Activated T-cell treated with anti-CD3 and anti-CD28 coated beads for 1 hour (primary cell): ENCODE data around the gene ECM2.
"Not testable (repeated sequence)": the region's sequence is repeated elsewhere in the genome, so short reads cannot be mapped to it uniquely, and the experiment has no call there.

Experiments
- DNase-seq: peaks from one replicate; pipeline ENCODE4 v3.0.0-alpha.2; 2020; ENCODE audit warnings: low read depth

The ECM2 gene

DNA sequence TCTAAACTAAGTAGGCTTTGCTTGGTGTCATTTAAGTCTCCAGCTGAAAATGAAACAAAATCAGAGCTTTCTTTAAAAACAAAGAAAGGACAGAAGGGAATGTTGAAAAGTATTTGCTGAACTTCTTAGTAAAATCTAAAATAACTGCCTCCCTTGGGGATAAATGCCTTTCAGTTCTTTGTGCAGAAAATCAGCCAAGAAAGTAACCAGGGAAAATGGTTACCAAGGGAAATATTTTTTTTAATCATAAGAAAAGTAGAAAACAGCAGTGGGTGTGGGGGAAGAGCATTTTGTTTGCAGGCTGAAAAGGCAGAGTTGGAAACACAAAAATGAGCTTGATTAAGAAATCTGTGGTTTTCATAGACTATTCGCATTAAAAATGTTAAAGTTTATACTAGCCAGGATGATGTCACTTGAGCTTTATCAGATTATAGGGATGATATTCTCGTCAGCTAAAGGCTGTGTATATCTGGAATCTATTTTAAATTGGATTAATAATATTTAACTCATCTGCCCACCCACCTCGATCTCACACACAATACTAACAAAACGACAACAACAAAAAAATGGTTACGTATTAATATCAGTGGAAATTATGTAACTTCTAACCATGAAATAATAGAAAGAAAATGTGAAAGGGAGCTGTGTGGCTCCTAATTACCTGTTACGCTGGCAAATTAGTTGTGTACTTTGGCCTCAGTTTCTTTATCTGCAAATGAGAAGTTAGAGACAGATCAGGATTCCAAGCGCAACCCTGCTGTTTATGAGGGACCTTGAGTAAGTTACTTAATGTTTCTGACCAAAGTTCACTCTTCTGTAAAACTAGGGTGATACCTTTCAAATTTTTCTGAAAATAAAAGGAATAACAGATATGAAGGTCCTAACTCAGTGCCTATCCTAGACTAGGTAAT, at the start of gene ECM2:
Gene ECM2 (minus strand): TSS at position 51 of the 911 bp plus-strand sequence. CDS start 13,124 bp downstream, outside the sequence.
- DNase-seq, result no peak

DNA sequence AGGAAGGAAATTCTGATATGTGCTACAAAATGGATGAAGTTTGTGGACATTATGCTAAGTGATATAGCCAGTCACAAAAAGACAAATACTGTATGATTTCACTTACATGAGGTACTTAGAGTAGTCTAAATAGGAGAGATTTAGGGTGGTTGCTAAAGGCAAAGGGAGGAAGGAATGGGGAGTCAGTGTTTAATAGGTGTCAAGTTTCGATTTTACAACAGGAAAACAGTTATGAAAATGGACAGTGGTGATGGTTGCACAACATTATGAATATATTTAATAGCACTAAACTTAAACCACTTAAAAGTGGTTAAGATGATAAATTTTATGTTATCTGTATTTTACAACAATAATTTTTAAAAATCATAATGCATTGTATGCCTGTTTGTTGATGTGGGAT, 40.4 kb upstream of the ECM2 start:
- no peak for DNase-seq

DNA sequence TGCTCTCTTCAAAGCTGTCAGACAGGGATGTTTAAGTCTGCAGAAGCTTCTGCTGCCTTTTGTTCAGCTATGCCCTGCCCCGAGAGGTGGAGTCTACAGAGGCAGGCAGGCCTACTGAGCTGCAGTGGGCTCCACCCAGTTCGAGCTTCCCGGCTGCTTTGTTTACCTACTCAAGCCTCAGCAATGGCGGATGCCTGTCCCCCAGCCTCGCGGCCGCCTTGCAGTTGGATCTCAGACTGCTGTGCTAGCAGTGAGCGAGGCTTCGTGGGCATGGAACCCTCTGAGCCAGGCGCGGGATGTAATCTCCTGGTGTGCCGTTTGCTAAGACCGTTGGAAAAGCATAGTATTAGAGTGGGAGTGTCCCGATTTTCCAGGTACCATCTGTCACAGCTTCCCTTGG, 37.8 kb upstream of the ECM2 start:
- DNase-seq, result not testable (repeated sequence)

DNA sequence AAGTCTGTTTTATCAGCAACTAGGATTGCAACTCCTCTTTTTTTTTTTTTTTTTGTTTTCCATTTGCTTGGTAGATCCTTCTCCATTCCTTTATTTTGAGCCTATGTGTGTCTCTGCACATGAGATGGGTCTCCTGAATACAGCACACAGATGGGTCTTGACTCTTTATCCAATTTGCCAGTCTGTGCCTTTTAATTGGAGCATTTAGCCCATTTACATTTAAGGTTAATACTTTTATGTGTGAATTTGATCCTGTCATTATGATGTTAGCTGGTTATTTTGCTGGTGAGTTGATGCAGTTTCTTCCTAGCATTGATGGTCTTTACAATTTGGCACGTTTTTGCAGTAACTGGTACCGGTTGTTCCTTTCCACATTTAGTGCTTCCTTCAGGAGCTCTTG, 36.1 kb upstream of the ECM2 start:
- DNase-seq, result not testable (repeated sequence)

DNA sequence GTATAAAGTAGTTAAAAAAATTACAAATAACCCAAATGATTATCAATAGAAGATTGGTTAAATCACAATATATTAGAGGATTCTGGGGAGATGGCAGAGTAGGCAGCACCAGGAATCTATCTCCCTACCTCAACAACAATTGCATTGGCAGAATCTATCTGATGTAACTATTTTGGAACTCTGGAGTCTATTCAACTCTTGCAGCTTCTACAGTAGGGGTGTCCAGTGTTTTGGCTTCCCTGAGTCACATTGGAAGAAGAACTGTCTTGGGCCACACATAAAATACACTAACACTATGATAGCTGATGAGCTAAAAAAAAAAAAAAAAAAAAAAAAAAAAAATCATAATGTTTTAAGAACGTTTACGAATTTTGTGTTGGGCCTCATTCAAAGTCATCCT, 29.2 kb upstream of the ECM2 start:
- no peak for DNase-seq

DNA sequence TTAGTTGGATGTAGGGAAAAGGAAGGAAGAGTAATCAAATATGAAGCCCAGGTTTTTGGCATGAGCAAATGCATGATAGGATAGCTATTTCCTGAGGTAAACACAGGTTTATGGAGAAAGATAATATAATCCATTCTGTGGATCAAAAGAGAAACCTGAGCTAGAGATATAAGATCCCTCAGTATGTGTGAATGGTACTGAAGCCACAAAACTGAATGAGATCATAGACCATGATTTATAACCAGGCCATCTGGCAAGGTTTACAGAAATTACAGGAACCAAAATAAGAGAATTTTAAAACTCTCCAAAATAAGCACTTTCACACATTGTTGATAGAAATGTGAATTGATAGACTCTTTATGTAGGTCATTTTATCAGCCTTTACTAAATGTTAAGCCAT, 28.7 kb upstream of the ECM2 start:
- DNase-seq, result no peak

DNA sequence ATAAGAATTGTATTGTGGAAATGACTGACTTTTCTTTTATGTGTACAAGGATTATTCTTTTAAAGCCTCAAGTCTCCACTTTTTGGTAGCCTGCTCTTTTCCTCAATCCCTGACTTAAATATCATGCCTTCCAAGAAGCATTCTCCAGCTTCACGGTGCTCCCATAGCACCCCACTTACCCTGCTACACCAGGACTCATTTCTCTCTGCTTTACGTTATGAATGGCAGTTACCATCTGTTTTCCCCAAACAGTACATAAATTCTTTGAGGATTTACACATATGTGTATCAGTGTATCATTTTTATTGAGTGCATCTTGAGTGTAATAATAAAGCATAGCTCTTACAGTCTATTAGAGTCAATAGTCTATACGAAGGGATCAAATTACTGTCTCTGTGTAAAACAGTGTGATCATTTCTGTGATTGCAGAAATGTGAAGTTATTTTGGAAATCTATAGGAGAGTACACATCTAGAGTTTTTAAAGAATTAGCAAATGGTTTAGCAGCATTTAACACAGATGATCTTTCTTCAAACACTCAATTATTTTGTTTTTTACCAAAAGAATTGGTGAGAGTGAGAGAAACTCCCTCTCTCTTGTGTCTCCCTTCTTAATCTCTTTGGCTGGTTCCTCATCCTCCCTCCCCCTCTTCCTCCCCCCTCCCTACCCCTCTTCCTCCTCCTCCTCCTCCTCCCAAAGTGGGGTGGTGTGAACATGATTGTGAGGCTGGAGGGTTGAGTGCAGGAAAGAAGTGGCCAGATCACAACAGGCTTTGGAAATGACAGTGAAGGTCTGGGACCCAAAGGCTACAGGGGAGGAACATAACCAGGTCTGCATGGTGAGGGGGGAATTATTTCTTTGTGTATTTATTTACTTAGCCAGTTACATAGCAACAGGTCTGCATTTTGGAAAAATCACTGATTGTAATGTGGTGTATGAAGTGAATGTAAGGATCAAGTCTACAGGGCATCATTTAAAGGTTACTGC, 27.6 kb upstream of the ECM2 start:
- DNase-seq, result no peak

DNA sequence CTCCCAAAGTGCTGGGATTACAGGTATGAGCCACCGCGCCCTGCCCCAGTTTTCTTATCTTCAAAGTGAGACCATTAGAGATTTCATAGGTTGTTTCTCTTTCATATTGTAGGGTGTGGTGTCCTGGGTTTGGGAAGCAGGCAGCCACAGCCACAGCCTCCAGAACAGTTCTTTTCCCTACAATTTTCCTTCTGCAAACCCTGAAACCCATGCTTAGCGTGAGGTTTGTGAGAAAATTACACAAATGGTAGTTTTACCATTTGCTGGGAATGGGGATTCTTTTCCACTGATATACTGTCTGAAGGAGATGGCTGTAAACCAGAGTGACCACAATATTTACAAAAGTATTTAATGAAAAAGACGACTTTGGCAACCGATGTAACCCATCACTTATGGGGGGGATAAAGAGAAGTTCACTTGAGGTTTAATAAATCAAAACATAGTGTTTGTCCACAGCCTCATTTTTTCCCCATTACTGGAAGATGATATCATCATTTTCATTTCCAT, 26.7 kb upstream of the ECM2 start:
- no peak for DNase-seq

DNA sequence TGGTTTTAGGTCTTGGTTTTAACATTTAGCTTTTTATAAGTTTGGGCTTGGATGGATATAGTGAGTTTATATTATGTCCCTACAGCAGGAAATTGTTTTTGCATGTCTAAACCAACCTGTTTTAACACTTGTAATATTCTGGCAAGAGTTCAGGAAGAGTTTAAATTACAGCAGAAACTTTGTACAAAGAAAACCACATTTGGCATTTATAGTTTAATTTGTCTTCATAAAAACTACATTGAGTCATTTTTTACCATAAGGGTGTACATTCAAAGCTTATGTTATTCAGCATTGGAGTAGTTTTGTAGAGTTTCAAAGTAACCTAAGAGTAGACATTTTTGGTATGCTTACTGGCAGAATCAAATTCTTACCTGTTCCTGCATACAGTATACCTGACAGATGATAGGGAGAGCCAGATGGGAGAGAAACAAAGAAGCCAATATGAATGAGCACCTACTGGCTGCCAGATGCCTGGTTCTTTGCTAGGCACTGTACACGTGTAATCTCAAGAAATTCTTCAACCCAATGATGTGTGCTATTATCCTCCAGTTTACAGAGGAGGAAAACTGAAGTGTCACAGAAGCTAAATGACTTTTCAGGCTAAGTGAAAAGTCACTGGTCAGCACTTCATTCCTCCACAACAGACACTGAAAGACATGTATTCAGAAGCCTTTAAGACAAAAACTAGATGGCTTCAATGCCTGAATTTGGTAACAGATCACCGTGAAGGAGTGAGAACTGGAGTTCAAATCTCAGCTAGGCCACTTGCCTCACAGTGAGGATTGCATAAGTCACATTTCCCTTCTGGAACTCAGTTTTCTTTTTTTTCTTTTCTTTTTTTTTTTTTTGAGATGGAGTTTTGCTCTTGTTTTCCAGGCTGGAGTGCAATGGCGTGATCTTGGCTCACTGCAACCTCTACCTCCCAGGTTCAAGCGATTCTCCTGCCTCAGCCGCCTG, 25.9 kb upstream of the ECM2 start:
- DNase-seq, result no peak

DNA sequence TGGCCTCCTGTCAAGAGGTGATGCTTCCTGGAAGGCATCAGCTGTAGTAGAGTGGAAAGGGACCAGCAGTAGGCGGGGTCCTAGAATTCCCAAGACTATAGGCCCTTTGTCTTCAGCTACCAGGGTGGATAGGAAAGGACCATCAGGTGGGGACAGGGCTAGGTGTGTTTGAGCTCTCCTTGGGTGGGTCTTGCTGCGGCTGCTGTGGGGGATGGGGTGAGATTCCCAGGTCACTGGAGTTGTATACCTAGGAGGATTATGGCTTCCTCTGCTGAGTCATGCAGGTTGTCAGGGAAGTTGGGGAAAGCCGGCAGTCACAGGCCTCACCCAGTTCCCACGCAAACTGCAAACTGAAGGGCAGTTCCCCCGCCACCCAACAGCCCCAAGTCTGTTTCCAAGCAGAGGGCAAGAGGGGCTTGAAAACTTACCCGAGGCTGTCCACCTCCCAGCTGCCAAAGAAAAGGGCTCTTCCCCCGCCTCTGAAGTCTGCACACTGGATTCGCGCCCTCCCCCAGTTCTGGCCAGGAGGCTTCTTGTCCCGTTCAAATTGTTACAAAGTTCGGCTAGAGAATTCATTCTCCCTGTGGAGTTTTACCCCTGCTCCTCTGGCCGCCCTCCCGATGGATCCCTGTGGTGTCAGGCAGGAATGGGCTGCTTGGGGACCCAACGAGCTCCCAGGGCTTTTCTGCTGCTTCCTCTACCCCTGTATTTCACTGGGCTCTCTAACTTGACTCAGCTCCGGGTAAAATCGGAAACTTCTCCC, 23.0 kb upstream of the ECM2 start:
- DNase-seq, result no peak

DNA sequence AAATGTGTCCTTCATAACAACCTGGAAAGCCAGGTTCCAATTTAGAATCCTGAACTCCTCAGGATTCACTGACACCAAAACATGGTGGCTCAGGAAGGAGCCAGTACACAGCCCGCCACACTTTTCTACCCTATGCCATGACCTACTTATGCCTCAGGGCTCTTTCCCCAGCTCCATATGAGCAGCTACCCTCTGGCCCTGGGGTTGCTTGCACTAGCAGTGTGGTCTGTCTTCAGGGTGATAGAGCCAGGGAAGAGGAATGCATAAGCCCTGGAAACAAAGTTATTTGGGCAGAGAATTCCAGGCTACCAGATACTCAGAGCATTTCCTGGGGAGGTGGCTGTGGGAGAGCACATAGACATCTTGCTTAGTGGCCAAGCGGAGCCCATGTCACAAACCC, 15.0 kb upstream of the ECM2 start:
- DNase-seq, result no peak

DNA sequence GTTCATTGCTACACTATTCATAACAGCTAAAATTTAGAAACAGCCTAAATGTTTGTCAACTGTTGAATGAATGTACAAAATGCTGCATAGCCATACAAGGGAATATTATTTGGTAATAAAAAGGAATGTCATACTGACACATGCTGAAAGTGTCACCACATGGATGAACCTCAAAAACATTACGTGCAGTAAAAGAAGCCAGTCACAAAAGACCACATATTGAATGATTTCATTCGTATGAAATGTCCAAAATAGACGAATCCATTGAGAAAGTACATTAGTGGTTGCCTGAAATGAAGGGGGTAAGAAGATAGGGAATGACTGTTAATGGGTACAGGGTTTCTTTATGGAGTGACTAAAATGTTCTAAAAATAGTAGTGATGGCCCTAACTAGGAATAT, 11.6 kb upstream of the ECM2 start:
- no peak for DNase-seq

DNA sequence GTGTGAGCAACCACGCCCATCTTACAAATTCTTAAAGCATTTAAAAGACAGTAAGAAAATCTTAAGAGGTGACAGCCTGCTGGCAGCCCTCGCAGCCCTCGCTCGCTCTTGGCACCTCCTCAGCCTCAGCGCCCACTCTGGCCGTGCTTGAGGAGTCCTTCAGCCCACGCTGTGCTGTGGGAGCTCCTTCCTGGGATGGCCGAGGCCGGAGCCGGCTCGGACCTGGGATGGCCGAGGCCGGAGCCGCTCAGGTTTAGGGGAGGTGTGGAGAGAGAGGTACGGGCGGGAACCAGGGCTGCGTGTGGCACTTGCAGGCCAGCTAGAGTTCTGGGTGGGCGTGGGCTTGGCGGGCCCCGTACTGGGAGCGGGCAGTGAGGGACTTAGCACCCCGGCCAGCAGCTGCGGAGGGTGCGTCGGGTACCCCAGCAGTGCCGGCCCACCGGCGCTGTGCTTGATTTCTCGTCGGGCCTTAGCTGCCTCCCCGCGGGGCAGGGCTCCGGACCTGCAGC, 9.3 kb upstream of the ECM2 start:
- no peak for DNase-seq

DNA sequence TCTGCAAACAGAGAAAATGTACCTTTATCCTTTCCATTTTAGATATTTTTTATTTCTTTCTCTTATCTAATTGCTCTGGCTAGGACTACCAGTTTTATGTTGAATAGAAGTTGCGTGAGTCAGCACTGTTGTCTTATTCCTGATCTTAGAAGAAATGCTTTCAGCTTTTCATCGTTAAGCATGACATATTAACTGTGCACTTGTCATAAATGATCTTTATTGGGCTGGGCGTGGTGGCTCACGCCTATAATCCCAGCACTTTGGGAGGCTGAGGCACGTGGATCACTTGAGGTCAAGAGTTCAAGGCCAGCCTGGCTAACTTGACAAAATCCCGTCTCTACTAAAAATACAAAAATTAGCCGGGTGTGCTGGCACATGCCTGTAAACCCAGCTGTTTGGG, 8.2 kb upstream of the ECM2 start:
- no peak for DNase-seq

DNA sequence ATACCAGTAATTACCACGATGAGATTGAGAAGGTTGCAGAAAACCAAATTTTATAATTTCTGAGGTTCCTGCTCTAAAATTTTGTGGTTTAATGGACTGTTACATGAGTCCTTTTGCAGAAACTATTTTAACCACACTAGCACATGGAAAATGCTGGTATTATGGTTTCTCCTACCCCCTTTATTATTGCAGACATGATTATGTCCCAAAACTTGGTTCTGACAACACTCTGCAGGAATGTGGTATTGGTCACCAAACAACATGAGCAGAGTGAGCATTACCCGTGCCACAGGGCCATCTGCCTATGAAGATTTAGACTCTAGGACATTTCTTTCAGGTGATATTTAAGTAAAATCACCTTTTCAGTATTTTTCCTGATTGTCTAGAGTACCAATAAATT, 2.8 kb upstream of the ECM2 start:
- no peak for DNase-seq

DNA sequence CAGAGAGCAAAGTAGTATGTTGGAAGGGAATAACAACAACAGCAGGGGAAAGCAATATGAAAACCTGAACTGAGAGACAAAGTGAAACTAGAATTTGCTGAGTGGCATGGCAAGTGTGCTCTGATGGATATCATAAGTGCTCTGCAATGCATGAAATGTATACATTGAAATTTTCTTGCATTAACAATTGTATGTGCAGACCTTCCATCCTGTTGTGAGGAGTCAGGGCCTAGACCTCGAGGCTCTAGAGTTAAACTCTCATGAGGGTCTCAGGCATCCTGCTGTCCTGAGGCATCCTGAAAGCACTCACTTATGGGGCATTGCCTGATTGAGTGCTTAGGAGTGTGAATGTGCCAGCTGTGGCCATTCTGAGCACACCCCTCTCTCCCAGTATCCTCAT, 1.1 kb downstream of the ECM2 start:
- no peak for DNase-seq

DNA sequence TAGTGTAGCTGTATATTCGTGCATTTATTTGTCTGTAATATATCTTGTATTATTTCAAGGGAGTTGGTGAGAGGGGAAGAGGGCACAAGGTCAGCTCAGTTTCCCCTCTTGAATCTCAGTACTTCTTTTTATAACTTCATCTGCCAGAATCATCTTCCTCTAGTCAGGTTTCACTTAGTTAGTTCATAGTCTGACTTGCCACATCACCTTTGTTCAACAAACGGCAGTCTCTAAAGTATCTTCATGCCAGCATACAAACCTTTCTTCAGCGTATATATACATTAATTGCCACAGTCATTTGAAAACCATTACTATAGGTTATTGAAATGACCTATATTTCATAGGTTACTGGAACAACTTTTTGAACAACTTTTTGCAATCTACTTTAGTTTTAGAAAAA, 1.6 kb downstream of the ECM2 start:
- no peak for DNase-seq

DNA sequence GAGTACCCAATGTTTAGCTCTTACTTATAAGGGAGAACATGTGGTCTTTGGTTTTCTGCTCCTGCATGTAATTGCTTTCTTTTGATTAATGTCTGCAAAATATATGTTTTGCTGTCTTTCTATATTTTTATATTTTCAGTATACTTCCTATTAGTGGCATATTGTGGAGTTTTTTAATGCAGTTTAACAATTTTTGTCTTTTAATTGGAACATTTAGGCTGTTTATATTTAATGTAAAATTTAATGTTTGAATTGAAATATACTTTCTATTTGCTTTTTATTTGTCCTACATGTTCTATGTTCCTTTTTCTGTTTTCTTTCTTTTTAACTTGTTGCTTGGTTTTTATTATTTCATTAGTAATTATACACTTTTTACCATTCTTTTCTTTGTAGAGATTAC, 4.9 kb downstream of the ECM2 start:
- DNase-seq, result no peak

DNA sequence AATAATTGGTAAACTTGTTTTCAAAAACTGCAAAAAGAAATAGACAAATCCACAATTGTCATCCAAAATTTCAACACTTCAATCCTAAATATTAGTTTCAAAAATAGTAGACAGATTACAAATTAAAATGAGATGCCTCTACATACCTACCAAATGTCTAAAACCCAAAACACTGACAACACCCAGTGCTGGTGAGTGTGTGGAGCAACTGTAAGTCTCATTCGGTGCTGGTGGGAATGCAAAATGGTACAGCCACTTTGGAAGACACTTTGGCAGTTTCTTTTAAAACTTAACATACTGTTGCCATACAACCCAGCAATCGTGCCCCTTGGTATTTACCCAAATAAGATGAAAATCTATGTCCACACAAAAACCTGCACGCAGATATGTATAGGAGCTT, 6.7 kb downstream of the ECM2 start:
- no peak for DNase-seq

DNA sequence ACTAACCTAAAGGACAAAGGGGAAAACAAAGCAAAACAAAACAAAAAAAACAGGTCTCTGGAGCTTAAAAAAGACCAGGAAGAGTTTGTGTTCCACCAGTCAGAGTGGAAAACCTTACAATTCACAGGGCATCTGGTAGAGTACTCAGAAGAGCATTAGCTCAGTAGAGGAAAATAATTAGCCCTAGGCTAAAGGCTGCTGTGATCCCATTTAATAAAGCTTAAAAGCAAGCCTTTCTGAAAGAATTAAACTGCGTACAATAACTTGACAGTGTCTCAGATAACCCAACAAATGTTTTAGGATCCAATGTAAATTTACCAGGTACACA, 7.3 kb downstream of the ECM2 start:
- DNase-seq, result no peak
